Measurements from ENCODE around the gene NAALADL1.

DNA sequence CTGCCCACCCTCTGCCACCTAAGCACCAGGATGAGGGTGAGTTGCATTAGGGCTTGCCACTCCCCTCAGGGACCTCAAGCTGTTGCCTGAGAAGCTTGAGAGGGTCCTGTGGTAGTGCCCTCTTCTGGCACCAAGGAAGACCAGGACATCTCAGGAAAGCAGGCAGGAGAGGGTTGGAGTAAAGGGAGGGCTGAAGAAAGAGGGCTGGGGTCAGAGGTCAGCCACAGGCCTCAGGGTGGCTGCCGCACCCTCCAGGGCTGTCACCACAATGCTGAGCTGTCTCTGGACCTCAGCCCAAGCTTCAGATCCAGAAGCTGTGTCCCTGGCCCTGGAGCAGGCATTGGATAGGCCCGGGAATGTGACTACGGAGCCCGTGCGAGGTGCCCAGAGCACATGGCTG, 13.3 kb downstream of the NAALADL1 start:
- TF ChIP-seq POLR2A (IDR thresholded peaks at IDR 0.05) (no peak), POLR2AphosphoS5 (IDR thresholded peaks at IDR 0.05) (no peak)
- TF ChIP-seq, protein P1, sequence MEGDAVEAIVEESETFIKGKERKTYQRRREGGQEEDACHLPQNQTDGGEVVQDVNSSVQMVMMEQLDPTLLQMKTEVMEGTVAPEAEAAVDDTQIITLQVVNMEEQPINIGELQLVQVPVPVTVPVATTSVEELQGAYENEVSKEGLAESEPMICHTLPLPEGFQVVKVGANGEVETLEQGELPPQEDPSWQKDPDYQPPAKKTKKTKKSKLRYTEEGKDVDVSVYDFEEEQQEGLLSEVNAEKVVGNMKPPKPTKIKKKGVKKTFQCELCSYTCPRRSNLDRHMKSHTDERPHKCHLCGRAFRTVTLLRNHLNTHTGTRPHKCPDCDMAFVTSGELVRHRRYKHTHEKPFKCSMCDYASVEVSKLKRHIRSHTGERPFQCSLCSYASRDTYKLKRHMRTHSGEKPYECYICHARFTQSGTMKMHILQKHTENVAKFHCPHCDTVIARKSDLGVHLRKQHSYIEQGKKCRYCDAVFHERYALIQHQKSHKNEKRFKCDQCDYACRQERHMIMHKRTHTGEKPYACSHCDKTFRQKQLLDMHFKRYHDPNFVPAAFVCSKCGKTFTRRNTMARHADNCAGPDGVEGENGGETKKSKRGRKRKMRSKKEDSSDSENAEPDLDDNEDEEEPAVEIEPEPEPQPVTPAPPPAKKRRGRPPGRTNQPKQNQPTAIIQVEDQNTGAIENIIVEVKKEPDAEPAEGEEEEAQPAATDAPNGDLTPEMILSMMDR (IDR thresholded peaks at IDR 0.05), result no peak

Data from suprapubic skin (tissue), 4 donors.